ENCODE data around the gene GSTM4. TPM values are rescaled to one million over a fixed set of nuclear protein-coding genes. Genes with fewer than 3 reads are reported as not detected.

GSTM4 gene
- total and polyA plus RNA-seq, 12 donors: 22.8 to 62.1 (median 41.8) TPM

GRCh38 chr1:109634292-109634691 lies 21.6 kb upstream of the GSTM4 start:
- H3K4me3 ChIP-seq: no peak overlapping the region
- H3K27ac ChIP-seq: no peak overlapping the region
- no peaks in the 10 kb centered on the region for H3K27me3 ChIP-seq
- H3K9me3 ChIP-seq: no peaks in the 10 kb centered on the region
- H3K4me1 ChIP-seq: peaks cover 2 to 28% (median 12%) of the 10 kb centered on the region in 9 donors
- no peak for DNase-seq
- peaks cover 0 to 28% (median 15%) of the 10 kb centered on the region in 9 donors for H3K36me3 ChIP-seq
- no peak for ATAC-seq
- intact Hi-C loops (cut with DNase I): loop anchor here in 4 of 10 donors (5.0 to 10.0 kb wide), 2 partner anchors 87 to 351 kb away; partner anchors contain the start of genes AHCYL1 (in 2 of the 4) and GNAI3 (in 2 of the 4)
- TF ChIP-seq, protein P1, sequence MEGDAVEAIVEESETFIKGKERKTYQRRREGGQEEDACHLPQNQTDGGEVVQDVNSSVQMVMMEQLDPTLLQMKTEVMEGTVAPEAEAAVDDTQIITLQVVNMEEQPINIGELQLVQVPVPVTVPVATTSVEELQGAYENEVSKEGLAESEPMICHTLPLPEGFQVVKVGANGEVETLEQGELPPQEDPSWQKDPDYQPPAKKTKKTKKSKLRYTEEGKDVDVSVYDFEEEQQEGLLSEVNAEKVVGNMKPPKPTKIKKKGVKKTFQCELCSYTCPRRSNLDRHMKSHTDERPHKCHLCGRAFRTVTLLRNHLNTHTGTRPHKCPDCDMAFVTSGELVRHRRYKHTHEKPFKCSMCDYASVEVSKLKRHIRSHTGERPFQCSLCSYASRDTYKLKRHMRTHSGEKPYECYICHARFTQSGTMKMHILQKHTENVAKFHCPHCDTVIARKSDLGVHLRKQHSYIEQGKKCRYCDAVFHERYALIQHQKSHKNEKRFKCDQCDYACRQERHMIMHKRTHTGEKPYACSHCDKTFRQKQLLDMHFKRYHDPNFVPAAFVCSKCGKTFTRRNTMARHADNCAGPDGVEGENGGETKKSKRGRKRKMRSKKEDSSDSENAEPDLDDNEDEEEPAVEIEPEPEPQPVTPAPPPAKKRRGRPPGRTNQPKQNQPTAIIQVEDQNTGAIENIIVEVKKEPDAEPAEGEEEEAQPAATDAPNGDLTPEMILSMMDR (IDR thresholded peaks at IDR 0.05): no peak
- 82 to 84% methylated on average over 6 of the region's 6 CpGs for WGBS, 2 donors

- DNase-seq: no peak
- Histone ChIP-seq H3K4me1 (peaks cover 2 to 28% (median 12%) of the 10 kb centered on the region in 9 donors), H3K27me3 (no peaks in the 10 kb centered on the region), H3K4me3 (no peak overlapping the region), H3K36me3 (peaks cover 0 to 20% (median 9%) of the 10 kb centered on the region in 9 donors), H3K27ac (no peak overlapping the region), H3K9me3 (no peaks in the 10 kb centered on the region)
- TF ChIP-seq, protein P1 (IDR thresholded peaks at IDR 0.05): no peak
- intact Hi-C loops (cut with DNase I): loop anchor here in 4 of 10 donors (5.0 to 10.0 kb wide), 2 partner anchors 88 to 350 kb away; partner anchors contain the start of genes AHCYL1 (in 2 of the 4) and GNAI3 (in 2 of the 4)
- 67 to 72% methylated on average over 13 of the region's 13 CpGs for WGBS, 2 donors
- ATAC-seq: no peak
Measured at GRCh38 chr1:109634771-109635750, 20.8 kb upstream of the GSTM4 start.

DNA sequence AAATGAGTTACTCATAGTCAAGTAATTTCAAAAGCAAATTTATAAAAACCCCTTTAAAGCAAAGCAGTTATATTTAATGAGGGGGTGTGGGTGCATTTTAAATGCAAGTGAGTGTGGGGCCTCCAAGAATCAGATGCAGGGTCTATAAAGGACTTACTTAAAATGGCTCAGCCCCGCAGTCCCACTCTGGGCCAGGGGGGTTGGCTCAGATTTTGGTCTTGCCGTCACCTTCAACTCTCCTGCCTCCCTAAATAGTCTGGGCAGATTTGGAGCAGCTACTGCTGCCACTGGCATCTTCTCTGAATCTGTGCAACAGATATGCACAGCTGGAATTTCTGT lies 20.1 kb upstream of the GSTM4 start:
- ATAC-seq (no peak), DNase-seq (no peak)
- TF ChIP-seq, protein P1 (IDR thresholded peaks at IDR 0.05): no peak
- H3K4me3 ChIP-seq: no peak overlapping the region
- 32 to 55% methylated on average over 2 of the region's 2 CpGs for WGBS, 2 donors
- peaks cover 2 to 28% (median 12%) of the 10 kb centered on the region in 9 donors for H3K4me1 ChIP-seq
- H3K9me3 ChIP-seq: no peaks in the 10 kb centered on the region
- H3K27ac ChIP-seq: no peak overlapping the region
- intact Hi-C loops (cut with DNase I): loop anchor here in 2 of 10 donors (10.0 kb wide), 1 partner anchor 349 kb away; the partner anchor contains the start of gene AHCYL1 (in 2 of the 2)
- H3K36me3 ChIP-seq: peaks cover 0 to 15% (median 9%) of the 10 kb centered on the region in 9 donors
- H3K27me3 ChIP-seq: no peaks in the 10 kb centered on the region

DNA sequence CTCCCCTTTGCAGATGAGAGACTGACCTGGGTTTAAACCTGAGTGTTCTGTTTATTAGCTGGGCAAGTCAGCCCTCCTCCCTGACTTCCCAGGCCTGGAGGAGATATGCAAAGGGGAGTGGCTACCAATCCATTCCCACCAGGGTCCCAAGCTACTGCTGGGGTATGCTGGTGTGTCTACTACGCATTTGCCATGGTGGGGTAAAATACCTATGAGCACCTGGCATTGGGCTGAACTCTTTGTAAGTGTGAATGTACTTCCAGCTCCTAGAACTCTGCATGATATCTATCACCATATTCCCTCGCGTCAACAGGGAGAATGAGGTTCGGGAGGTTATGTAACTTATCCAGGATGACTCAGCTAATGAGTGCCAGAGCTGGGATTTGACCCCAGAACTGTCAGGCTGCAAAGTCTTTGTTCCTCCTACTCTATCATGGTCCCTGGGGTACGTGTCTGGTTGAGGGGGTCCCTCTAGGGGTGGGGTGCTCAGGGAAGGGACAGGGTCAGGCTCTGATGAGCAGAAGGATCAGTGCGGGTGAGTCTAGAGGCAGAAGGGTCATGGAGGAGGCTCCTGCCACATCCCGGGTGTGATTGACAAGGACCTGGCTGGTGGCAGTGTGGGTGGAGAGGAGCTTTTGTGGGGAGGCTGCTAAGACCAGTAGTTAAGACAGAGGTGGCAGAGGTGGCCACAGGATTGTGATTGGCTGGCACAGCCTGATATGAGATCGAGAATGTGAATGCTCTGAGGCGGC lies 19.5 kb upstream of the GSTM4 start:
- TF ChIP-seq, protein P1 (IDR thresholded peaks at IDR 0.05): no peak
- intact Hi-C loops (cut with DNase I): loop anchor here in 2 of 10 donors (10.0 kb wide), 1 partner anchor 348 kb away; the partner anchor contains the start of gene AHCYL1 (in 2 of the 2)
- H3K9me3 ChIP-seq: no peaks in the 10 kb centered on the region
- no peak overlapping the region for H3K4me3 ChIP-seq
- ATAC-seq: peak; percentile 23 to 43 (median 32)
- H3K36me3 ChIP-seq: peaks cover 0 to 9% (median 4%) of the 10 kb centered on the region in 9 donors
- H3K4me1 ChIP-seq: peaks cover 2 to 28% (median 12%) of the 10 kb centered on the region in 9 donors
- no peak overlapping the region for H3K27ac ChIP-seq
- WGBS, 2 donors: 47 to 54% methylated on average over 9 of the region's 9 CpGs
- no peak for DNase-seq
- H3K27me3 ChIP-seq: no peaks in the 10 kb centered on the region
